Osteoblast (primary cell): ENCODE measurements around the gene ZC3H12A. TPM values are rescaled to one million over a fixed set of nuclear protein-coding genes. Genes with fewer than 3 reads are reported as not detected.
A peak's percentile ranks its signal among the peaks of the same experiment; 100 is the strongest.

Source experiments
- DNase-seq: peaks from one replicate; pipeline ENCODE4 v3.0.0; 2011; ENCODE audit warnings: low spot score, mixed read lengths; ENCODE audit not compliant: insufficient read length; ENCODE audit errors: missing footprints
- H2AFZ ChIP-seq: 2 replicates; pipeline ENCODE4 v1.6.0; 2011; ENCODE audit warnings: mild to moderate bottlenecking, low read length
- H3K27ac ChIP-seq: 2 replicates; pipeline ENCODE4 v1.5.1; 2011; ENCODE audit warnings: mild to moderate bottlenecking, low read depth, low read length, moderate library complexity
- H3K27me3 ChIP-seq: 2 replicates; pipeline ENCODE4 v1.6.0; 2012; ENCODE audit warnings: mild to moderate bottlenecking, control low read depth, inconsistent platforms, low read length, moderate library complexity; ENCODE audit not compliant: insufficient read depth
- H3K36me3 ChIP-seq: 2 replicates; pipeline ENCODE4 v1.5.1; 2011; ENCODE audit warnings: mild to moderate bottlenecking, low read length, control low read depth, moderate library complexity; ENCODE audit not compliant: insufficient read depth
- H3K4me1 ChIP-seq: 2 replicates; pipeline ENCODE4 v1.5.1; 2011; ENCODE audit warnings: mild to moderate bottlenecking, low read length, control low read depth, moderate library complexity; ENCODE audit not compliant: insufficient read depth
- H3K4me2 ChIP-seq: 2 replicates; pipeline ENCODE4 v1.6.0; 2011; ENCODE audit warnings: mild to moderate bottlenecking, low read length; ENCODE audit not compliant: insufficient read depth
- H3K4me3 ChIP-seq: fragments of 200-600 bp; sonication (generic); 3 replicates; pipeline ENCODE4 v1.5.1; 2012; ENCODE audit warnings: mild to moderate bottlenecking, low read length, inconsistent platforms; ENCODE audit not compliant: insufficient read depth
- H3K79me2 ChIP-seq: 2 replicates; pipeline ENCODE4 v1.6.0; 2012; ENCODE audit warnings: mild to moderate bottlenecking, low read length, control low read depth, inconsistent platforms; ENCODE audit not compliant: insufficient read depth
- H3K9me3 ChIP-seq: 2 replicates; pipeline ENCODE4 v1.5.1; 2011; ENCODE audit warnings: low read depth, low read length, control low read depth
- H4K20me1 ChIP-seq: 2 replicates; pipeline ENCODE4 v1.6.0; 2012; ENCODE audit warnings: mild to moderate bottlenecking, low read length, control low read depth; ENCODE audit not compliant: insufficient read depth
- CTCF ChIP-seq: IDR thresholded peaks from 2 replicates; pipeline ENCODE4 v1.5.1; 2011; ENCODE audit warnings: mild to moderate bottlenecking, low read depth, low read length, moderate library complexity; ENCODE audit errors: extremely low read depth
- total RNA-seq: library from RNA; depleted of rRNA; stranded (reverse); fragments of >200 nt; gene quantifications from 2 replicates; pipeline ENCODE4 v1.2.3, GENCODE V29; 2012

Gene ZC3H12A
- total RNA-seq, 1 donor, result 13.0 TPM

DNA sequence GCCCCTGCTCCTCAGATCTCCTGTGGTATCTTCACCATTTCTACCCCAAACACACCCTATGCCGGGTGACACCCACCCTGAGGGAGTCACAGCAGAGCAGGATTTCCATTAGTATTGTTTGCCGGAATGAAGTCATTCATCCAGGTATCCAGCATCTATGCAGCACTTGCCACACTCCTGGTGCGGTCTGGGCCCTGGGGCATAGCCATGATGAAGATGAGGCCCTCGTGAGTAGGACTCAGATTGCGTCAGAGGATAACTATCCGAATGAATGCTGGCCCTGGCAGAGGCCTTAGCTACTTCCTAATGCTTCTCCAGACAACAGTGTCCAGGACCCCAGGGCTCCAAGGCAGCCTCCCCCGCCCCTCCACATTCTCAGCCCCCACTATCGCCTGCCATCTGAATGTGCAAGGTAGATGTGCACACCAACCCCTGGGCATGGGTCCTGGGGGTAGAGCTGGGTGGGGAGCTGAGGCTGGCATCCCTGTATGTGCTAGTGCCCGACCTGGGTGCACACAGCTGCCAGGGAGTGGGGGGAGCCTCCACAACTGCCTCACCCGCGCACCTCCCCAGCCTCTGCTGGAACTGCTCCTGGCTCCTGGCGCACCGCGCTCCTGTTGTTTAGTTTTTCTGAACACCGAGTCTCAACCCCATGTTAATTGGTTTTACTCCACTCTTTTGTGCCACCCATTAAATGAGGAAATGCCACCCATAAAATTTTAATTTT is 25.5 kb upstream of the ZC3H12A start:
- TF ChIP-seq CTCF, result no peak
- H3K27me3 ChIP-seq, result peaks cover 3% of the 10 kb centered on the region
- H3K36me3 ChIP-seq, result no peaks in the 10 kb centered on the region
- H3K4me1 ChIP-seq, result peaks cover 4% of the 10 kb centered on the region
- no peaks in the 10 kb centered on the region for H4K20me1 ChIP-seq
- DNase-seq, result no peak
- H3K4me3 ChIP-seq, result no peak overlapping the region
- H3K27ac ChIP-seq, result no peak overlapping the region
- H3K79me2 ChIP-seq, result no peaks in the 10 kb centered on the region
- H2AFZ ChIP-seq, result no peak overlapping the region
- no peak overlapping the region for H3K4me2 ChIP-seq
- no peaks in the 10 kb centered on the region for H3K9me3 ChIP-seq

DNA sequence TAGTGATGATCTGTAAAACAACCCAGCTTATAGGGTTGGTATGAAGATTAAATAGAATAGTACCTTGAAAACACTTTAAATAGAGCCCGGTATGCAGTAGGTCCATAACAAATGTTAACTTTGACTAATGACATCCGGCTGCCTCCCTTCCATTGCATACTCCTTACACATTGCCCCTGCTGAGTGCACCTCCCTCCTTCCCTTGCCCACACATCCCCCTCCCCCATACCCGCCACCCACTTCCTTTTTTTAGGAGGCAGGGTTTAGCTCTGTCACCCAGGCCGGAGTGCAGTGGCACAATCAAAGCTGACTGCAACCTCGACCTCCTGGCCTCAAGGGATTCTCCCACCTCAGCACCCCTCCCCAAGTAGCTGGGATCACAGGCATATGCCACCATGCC is 24.4 kb upstream of the ZC3H12A start:
- Histone ChIP-seq H2AFZ (no peak overlapping the region), H3K36me3 (no peaks in the 10 kb centered on the region), H3K4me2 (no peak overlapping the region), H3K79me2 (no peaks in the 10 kb centered on the region), H3K4me1 (peaks cover 11% of the 10 kb centered on the region), H4K20me1 (no peaks in the 10 kb centered on the region), H3K4me3 (no peak overlapping the region), H3K27ac (no peak overlapping the region), H3K27me3 (peaks cover 3% of the 10 kb centered on the region), H3K9me3 (no peaks in the 10 kb centered on the region)
- no peak for TF ChIP-seq CTCF
- DNase-seq, result no peak

DNA sequence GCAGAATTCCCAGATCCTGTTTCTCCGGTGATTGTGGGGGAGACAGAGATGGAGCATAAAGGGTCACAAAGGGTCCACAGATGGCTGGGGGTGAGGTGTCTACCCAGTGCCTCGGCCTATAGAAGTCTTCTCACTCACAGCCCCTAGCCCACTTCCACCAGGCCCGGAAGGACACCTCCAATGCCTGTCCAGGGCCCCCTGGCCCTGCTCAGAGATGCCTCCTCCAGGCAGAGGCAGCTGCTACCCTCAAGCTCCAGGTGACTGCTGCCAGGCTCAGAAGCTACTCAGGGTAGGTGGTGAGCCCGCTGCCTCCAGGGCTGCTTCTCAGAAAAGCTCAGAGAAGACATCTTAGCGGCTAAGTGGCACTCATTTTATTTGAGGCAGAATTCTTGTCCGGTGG is 22.0 kb upstream of the ZC3H12A start:
- Histone ChIP-seq H3K4me1 (peaks cover 18% of the 10 kb centered on the region), H3K4me2 (no peak overlapping the region), H3K27me3 (peaks cover 2% of the 10 kb centered on the region), H3K4me3 (no peak overlapping the region), H3K27ac (no peak overlapping the region), H4K20me1 (no peaks in the 10 kb centered on the region), H3K79me2 (no peaks in the 10 kb centered on the region), H2AFZ (no peak overlapping the region), H3K9me3 (no peaks in the 10 kb centered on the region), H3K36me3 (no peaks in the 10 kb centered on the region)
- DNase-seq, result no peak
- no peak for TF ChIP-seq CTCF

DNA sequence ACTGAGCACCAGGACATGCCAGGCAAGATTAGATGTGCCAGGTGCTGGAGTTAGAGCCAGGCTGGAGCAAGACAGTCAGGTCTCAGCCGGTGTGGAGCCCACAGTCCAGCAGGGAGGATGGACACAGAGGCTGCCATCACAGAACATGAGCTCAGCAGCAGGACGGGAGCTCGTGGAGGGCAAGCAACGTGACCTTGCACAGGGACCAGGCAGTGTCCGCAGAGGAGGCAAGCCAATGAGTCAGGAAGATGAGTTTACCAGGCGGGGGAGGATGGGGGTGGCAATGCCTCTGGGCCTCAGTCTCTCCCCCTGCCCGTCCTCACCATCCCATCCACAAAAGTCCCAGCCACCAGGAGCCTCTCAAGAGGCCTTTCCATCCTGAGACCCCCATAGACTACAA is 20.7 kb upstream of the ZC3H12A start:
- H3K36me3 ChIP-seq, result no peaks in the 10 kb centered on the region
- no peak for TF ChIP-seq CTCF
- H3K4me2 ChIP-seq, result no peak overlapping the region
- H3K27ac ChIP-seq, result peak overlapping the region; percentile 27
- H3K4me1 ChIP-seq, result peaks cover 18% of the 10 kb centered on the region
- H3K9me3 ChIP-seq, result no peaks in the 10 kb centered on the region
- H3K79me2 ChIP-seq, result no peaks in the 10 kb centered on the region
- no peak for DNase-seq
- H2AFZ ChIP-seq, result no peak overlapping the region
- no peaks in the 10 kb centered on the region for H4K20me1 ChIP-seq
- no peaks in the 10 kb centered on the region for H3K27me3 ChIP-seq
- no peak overlapping the region for H3K4me3 ChIP-seq
